HG02973 (cell line): ENCODE data around the gene IQSEC1.

Source experiments
- ATAC-seq: cut with Tn5 transposase; IDR thresholded peaks from one replicate; pipeline ENCODE4 v1.9.1; 2021; ENCODE audit warnings: moderate library complexity; ENCODE audit not compliant: unreplicated experiment

Gene IQSEC1

DNA sequence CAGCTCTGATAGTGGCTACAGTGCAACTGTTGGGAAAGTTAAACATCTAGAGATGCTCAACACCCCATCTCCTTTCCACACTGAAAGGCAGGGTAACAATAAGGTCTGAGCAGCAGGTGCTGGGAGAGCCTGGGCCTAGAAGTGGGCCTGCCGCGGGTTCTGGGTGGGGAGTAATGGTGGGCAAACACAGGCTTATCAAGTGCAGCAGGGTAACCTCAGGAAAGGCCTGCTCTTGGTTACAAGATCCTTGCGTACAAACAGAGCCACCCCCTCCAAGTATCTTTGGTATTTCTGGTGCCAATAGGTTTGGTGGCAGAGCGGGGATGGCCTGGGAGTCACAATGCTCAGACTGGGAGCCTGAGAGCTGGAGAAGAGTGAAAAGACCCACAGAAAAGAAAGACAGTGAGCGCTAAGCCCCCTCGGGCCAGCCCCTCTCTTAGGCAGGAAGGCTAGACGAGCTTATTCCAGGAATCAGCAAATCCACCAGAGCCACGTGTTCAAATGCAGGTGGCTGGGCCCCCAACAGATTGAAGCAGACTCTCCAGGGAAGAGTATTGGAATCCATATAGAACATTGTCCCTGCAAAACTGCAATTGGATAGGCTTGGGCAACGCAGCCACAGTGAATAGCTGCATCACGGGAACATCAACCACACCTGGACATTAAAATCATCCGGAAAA, 2.7 kb downstream of the IQSEC1 start:
- ATAC-seq: no peak

DNA sequence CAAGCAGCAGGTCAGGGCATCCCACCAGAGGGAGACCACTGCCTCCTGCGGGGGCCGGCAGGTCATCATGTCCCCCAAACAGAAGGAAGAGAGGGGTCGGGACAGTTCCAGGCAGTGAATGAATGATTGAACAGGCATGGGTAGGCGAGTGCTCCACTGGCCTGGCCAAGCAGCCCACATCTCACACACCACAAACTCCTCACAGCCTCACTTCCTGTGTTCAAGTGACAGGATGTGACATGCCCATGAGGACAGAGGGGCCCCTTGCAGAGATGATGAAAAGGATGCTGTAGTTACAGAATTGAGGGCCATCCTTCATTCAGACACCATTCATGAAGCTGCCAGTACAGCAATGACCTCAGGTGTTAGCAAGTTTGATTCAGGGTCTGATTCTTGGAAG, 3.7 kb downstream of the IQSEC1 start:
- ATAC-seq: peak; percentile 49

DNA sequence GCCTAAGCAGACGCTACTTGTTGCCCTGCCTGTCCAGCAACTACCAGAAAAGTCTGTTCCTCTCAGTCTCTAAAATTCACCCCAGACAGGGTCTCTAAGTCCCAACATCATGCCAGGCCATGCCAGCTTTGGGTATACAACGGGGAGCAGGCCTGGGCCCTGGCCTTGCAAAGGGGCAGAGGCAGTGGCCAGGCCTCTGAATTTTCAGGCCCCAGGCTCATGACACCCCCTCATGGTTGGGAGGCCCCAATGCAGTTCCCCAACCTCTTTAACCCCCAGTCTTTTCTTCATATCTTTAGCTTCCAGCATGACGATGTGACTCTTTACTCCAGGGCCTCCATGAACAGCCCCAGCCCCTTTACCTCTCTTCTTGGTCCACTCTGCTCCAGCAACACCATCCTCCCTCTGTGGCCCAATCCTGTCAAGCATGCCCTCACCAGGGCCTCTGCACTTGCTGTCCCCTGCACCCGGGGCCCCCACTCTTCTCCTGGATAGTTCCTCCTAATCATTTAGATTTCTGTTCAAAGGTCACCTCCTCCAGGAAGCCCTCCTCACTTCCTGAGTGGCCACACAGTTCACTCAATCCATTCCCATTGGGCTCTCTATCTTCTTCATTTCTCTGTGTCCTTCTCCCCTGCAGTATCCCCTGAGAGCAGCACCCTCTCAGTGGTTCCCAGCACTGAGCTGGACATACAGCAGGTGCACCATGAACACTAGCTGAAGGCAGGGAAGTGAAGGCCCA, 4.8 kb downstream of the IQSEC1 start:
- no peak for ATAC-seq

DNA sequence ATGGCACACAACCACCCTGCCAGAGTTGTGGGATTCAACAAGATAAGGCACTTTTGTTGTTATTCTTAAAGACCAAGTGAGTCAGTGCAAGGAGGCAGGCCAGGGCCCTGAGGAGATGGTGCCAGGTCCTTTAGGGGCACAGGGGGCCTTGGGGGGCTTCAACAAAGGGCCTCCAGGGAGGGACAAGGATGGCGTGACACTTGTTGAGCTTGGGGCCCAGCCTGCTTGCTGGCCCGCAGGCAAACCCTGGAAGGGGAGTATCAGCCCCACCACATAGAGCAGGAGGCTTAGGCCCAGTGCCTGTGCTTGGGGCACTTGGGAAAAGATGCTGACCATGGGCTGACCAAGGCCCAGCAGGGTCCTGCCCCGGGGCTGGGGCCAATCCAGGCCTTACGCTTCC, 5.5 kb downstream of the IQSEC1 start:
- no peak for ATAC-seq

DNA sequence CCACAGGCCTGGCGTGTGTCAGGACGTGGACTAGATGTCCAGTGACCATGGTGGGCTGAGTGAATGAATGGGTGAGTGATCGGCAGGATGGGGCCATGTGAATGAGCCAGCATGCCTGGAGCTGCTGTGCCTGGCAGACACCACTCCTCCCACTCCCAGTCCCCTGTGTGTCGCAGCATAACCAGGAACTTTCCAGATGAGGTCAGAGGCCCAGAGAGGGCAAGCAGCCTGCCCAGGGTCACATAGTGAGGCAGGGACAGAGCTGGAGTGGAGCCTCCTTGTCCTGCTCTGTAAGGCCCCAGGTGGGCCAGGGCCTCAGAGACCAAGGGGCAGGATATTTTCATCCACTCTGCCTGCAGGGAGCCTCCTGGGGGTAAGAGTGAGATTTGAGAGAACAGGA, 6.4 kb downstream of the IQSEC1 start:
- ATAC-seq: no peak

DNA sequence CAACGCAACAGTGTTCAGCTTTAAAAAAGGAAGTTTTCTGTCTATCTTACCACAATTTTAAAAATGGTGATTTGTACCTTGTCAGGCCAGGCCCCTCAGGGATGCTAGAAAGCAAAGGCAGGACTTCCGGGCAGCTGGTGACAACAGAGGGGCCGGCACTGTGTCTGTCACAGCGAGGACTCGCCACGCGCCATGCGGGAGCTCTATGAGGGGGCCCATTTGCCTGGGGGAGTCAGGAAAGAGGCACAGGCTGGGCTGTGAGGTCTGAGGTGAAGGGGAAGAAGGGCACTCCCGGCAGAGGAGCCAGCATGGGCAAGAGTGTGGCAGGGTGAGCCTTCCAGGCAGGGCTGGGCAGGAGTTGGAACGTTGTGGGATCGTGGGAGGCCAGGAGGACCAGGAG, 7.0 kb downstream of the IQSEC1 start:
- no peak for ATAC-seq

DNA sequence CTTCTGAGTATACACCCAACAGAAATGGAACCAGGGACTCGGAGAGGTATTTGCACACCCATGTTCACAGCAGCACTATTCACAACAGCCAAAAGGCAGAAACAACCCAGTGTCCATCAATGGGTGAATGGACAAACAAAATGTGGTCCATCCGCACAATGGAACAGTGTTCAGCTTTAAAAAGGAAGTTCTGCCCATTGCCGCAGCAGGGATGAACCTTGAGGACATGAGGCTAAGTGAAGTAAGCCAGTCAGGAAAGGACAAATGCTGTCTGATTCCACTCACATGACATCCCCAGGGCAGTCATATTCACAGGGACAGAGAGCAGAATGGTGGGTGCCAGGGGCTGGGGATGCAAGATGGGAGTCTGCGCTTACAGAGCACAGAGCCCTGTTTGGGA, 7.5 kb downstream of the IQSEC1 start:
- ATAC-seq: no peak

DNA sequence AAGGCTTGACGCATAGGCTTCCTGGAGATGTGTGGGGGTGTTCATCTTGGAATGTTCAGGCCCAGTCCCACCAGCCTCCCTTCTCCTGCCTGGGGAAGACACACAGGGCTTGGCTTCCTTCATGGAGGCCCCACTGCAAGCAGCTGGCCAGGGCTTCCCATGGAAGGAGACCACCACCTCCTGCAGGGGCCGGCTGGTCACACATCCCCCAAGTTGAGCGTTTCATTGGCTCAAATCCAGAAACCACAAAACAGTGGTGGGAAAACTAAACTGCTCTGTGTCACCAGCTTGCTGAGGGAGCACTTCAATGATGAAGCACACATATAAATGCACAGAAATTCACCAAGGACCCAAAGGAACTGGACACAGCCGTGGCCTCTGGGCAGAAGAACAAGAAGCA, 8.3 kb downstream of the IQSEC1 start:
- ATAC-seq: no peak

DNA sequence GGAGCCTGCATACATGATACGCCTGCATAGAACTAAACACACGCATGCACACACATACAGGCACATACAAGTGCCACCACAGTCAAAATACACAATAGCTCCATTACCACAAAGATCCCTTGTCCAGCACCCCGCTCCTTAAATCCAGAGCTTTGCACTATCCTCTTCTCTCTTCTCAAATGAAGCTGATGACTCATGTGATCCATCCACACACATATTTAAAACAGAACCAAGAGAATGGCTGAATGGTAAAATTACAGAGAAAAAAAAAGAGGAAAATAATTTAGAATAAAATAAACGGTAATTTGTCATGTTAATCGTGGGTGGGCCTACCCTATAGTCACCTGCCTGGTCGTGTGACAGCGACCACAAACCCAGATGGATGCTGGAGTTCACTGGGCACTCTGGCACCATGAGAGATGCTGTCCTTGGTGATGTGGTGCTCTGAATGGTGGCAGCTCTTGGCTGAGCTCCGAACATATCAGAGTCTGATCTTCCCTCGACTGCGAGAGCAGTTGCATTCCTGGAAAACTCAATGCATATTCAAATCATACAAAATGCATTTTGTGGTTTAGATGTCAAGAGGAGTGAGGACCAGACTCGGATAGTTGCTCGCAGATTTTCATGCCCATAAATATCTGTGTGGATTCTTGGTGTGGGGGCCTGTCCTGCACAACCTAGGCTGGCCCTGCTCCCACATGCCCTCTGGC, 8.9 kb downstream of the IQSEC1 start:
- no peak for ATAC-seq

DNA sequence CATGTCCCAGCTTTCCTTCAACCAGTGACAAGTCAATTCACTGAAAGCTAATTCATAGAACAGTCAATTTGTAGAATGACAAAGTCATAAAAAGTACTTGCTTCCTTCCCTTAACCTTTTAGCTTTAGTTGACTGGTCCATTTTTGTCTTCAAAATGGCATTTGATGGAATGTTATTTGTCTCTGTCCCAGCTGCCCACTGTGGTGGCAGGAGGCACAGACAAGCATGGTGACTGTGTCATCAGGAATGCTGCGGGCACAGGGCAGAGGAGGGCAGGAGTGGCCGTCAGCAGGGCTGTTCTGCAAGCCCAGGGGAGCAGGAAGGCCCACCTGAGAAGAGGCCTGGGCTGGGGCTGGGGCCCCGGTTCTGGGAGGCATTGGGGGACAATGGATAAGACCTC, 10.0 kb downstream of the IQSEC1 start:
- no peak for ATAC-seq

DNA sequence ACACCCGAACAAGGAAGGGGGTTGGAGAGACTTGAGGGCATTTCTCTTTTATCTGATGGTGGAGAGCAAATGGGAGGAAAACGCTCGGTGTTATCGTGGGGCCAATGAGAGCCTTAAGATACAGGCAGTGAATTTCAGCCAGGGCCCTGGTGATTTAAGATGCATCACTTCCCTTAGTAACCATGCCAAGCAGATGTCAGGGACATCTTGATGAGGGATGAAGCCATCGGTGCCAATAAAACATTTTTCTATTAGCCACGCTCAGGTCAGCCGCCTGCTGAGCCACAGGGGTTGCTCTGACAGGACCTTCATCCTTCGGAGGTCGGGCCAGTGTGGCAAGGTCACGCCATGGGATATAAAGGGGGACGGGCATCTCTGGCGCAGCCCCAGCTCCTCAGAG, 10.6 kb downstream of the IQSEC1 start:
- no peak for ATAC-seq

DNA sequence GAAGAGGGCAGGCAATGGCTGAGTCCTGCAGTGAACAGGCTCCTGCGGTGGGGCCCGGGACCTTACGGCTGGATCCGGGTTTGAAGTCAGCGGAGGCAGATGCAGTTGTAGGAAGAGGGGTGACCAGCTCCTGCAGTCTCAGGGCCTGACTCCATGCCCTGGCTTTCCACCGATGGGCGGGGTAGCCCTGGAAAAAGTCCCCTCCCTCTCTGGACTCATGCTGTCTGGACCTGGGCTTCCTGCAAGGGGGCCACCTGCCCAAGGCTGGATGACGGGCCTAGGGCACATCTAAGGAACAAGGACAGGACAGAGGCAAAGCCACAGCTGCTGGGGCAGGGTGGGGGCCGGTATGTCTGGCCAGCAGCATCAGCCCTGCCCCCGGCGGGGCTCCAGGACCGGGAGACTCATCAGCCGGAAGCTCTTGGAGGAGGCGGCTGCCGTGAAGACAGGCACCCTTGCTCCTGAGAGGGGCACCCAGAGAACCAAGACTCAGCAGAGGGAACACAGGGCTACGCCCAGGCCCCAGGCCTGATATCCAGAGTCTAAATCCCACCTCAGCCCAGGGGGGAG, 12.8 kb downstream of the IQSEC1 start:
- ATAC-seq: no peak

DNA sequence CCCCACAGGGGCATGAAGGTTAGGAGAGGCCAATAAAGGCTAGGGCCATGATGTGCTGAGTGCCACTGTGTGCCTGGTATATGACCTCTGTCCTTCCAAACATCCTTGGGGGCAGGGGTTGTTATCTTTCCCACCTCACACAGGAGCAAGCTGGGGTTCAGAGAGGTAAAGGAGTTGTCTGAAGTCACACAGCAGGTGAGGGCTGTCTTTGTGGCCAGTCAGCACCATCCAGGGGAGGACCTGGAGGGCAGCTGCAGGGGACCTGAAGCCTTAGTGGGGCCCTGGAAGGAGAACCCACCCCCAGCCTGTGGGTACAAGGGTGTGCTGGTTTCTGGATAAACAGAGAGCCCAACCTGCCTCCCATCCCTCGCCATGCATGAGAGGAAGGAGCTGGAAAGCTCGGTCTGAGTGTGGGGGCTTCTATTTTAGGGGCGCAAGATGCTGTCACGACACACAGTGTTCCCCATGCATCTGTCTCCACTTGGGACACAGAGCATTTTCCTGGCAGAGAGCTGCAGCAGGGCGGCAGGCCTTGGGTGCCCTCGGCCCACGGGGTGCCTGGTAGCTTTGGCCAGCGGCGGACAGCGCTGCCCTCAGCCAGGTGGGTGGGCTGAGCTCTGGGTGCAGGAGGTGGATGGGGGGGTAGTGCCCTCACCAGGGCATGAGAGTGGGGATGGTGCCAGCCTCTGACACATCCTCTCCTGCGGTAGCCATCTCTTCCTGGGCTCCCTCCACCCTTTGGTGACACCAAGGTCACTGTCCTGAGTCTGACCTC, 14.7 kb downstream of the IQSEC1 start:
- no peak for ATAC-seq

DNA sequence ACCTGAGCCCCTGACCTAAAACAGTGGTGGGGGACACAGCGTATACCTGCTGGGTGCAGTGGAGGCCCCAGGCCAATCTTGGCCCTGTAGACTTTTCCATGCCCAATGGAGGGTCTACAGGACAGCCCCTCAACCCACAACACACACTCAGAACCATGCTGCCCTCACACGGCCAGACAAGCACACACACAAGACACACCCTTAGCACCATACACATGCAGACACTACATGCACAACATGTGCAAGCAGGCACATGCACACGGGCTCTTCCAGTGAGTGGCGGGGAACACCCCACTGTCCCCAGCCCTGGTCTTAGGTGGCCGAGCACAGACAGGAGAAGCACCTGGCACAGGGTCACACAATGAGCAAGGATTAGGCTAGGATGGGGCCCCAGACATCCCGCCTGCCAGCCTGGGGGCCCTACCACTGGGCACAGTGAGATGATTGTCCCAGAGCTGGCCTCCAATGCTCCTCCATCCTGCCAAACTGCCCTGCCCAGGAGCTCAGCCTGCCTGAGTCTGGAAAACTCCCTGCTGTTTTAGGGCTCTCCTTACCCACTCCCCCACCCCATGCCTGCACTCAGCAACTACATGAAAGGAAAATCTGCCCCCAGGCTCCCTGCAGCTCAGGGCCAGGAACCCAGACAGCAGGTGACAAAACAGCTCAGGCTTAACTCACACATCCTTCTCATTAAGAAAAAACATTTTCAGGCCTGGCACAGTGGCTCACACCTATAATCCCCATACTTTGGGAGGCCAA, 15.8 kb downstream of the IQSEC1 start:
- no peak for ATAC-seq

DNA sequence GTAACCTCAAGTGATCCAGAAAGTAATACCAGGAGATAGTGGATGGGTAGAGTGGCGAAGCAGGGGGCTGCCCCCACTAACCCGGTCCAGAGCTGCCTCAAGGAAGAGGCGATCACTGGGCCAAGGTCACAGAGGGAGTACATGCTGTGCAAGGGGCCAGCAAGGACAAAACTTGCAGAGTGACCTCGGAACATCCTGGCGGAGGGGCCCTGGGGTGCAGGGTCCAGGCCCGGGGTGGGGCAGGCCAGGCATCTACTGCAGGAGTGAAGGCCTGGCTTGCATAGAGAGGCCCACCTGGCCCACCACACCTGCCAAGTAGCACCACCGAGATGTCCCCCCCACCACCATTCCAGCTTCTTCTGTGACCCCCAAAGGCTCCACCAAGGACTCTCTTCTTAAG, 17.6 kb downstream of the IQSEC1 start:
- ATAC-seq: no peak

DNA sequence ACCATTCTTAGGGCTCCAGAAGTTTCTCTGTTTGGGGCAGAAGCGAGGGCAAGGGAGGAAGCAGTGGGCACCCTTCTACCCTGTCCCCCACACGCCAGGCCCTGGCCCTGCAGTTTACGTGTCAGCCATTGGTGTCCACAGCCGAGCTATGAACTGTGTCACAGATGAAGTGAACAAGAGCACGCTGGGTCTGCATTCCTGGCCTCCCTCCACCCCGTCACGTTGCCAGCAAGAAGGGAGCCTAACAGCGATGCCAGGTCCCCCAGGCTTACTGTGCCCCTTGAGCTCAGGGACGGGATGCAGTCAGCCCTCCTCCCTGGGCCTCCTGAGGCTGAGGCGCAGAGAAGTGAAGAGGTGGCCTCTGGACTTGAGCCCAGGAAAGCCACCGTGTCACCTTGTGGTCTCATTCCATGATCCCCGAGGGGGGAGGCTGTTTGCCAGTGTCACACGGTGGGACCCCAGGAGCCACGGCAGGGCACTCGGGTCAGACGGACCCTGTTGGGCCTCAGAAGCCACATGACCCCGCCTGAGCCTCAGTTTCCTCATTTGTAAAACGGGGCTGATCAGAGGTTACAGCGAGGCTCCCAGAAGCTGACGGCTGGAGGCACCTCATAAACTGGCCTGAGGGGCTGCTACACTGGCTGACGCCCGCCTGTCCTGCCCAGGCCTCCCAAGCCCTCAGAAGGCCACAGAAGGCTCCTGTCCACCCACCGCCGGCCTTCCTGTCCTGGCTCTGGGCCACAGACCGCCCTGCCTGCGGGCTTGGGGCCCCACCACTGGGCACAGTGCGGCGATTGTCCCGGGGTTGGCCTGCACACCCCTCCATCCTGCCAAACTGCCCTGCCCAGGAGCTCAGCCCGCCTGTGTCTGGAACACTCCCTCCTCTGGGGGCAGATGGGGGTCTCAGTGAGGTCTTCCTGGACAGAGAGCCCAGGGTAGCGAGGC, 18.6 kb downstream of the IQSEC1 start:
- no peak for ATAC-seq

DNA sequence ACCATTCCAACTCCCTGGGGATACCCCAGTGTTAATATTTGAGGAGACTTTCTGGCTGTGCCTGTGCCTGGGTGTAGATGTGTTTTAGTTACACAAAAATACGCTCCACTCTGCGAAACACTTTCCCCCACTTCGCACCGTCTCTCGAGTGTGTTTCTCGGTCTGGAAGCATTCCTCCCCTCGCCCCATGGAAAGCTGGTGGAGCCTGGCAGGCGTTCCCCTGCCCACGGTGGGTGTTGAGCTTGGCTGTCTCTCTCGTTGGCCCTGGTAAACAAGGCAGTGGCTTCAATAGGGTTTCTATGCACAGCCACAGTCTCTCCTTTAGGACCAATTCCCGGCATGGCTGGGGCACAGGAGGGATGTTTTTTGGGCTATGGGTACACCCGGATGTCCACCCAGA, 19.3 kb downstream of the IQSEC1 start:
- no peak for ATAC-seq

DNA sequence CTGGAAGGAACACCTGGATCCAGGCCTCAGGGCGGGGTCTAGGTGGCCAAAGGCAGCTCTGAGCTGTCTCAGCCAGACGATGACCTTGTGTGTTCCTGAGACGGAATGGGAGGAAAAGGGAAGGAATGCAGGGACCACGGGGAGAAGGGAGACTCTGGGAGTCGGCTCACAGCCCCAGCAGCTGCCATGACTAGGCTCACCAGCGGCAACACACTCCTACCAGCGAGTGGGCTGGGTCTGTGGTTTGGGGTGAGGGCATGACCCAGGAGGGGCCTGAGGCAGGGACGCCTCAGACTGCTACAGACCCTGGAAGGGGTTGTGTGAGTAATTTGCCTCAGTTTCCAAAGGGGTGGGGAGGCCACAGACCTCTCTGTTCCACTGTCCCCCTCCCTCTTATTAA, 19.8 kb downstream of the IQSEC1 start:
- ATAC-seq: no peak

DNA sequence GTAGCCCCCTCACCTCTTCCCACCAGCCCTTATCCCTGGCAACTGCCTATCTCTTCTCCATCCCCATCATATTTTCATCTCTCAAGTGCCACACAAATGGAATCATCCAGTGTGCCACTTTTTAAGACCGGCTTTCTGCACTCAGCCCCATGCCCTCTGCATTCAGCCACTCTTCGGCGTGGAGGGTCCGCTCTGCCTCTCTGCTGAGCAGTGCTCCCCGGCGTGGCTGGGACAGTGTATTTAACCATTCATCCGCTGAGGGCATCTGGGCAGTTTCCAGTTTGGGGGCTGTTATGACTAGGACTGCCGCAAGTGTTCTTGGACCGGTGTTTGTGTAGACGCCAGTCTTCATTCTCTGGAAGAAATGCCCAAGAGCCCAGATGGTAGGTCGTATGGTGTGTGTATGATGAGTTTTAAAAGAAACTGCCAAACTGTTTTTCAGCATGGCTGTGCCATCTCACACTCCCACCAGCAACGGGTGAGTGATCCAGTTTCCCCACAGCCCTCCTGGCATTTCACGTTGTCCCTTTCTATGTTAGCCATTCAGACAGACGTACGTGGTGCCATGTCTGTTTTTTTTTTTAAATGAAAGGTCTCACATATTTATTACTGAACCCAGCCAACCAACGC, 20.9 kb downstream of the IQSEC1 start:
- ATAC-seq: no peak
